ENCODE results near the gene ARHGEF37.

DNA sequence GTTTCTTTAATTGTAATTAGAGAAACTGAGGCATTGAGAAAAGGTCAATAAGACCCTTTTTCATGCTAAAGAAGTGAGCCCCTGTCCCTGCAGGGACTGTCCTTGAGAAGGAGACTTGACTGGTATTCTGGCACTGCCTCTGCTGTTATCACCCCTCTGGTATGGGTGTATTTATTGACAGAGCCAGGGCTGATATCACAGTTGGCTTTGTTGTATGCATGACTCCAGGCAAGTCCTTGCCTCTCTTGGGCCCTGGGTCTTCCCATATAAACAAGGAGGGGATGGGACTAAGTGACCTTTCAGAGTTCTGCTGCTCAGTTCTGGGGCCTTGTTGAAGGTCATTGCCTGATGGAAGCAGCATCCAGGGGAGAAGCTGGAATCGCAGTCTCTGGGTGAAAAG, 77.0 kb downstream of the ARHGEF37 start:
- TF ChIP-seq EP300 (IDR thresholded peaks at IDR 0.05; ENCODE audit: borderline replicate concordance): no peak
- no peak for TF ChIP-seq CREB1 (IDR thresholded peaks at IDR 0.05; ENCODE audit: low read depth)
- no peak for TF ChIP-seq TAF1 (IDR thresholded peaks at IDR 0.05; ENCODE audit: low read depth)
- TF ChIP-seq TEAD4 (IDR thresholded peaks at IDR 0.05): no peak
- TF ChIP-seq FOXM1 (IDR thresholded peaks at IDR 0.05; ENCODE audit: borderline replicate concordance, low read depth): no peak
- no peak for TF ChIP-seq CEBPB (IDR thresholded peaks at IDR 0.05)
- TF ChIP-seq RAD21 (IDR thresholded peaks at IDR 0.05; ENCODE audit: low read depth): no peak
- TF ChIP-seq, protein P1, sequence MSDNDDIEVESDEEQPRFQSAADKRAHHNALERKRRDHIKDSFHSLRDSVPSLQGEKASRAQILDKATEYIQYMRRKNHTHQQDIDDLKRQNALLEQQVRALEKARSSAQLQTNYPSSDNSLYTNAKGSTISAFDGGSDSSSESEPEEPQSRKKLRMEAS (IDR thresholded peaks at IDR 0.05): no peak

All from Ishikawa (cell line).